ENCODE data around the gene AKAP6.

- no peak for TF ChIP-seq SRF (IDR thresholded peaks at IDR 0.05; ENCODE audit: low read depth)
- TF ChIP-seq POLR2AphosphoS5 (IDR thresholded peaks at IDR 0.05; ENCODE audit: low read depth, low read length), result no peak
- TF ChIP-seq ZBTB33 (IDR thresholded peaks at IDR 0.05; ENCODE audit: extremely low read depth, insufficient replicate concordance, low read length), result no peak
- TF ChIP-seq TCF7L2 (IDR thresholded peaks at IDR 0.05; ENCODE audit: borderline replicate concordance, extremely low read depth, insufficient read depth, insufficient read length), result no peak
- TF ChIP-seq, protein P1, sequence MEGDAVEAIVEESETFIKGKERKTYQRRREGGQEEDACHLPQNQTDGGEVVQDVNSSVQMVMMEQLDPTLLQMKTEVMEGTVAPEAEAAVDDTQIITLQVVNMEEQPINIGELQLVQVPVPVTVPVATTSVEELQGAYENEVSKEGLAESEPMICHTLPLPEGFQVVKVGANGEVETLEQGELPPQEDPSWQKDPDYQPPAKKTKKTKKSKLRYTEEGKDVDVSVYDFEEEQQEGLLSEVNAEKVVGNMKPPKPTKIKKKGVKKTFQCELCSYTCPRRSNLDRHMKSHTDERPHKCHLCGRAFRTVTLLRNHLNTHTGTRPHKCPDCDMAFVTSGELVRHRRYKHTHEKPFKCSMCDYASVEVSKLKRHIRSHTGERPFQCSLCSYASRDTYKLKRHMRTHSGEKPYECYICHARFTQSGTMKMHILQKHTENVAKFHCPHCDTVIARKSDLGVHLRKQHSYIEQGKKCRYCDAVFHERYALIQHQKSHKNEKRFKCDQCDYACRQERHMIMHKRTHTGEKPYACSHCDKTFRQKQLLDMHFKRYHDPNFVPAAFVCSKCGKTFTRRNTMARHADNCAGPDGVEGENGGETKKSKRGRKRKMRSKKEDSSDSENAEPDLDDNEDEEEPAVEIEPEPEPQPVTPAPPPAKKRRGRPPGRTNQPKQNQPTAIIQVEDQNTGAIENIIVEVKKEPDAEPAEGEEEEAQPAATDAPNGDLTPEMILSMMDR (IDR thresholded peaks at IDR 0.05 in 2 of 3, conservative IDR thresholded peaks at IDR 0.05 in 1 of 3; ENCODE audit: borderline replicate concordance in 1 of 3, insufficient read depth in 1 of 3, low read depth in 2 of 3, low read length in 2 of 3), result no peak
- no peak for TF ChIP-seq EGR1 (IDR thresholded peaks at IDR 0.05; ENCODE audit: low read depth)
- no peak for TF ChIP-seq YY1 (IDR thresholded peaks at IDR 0.05; ENCODE audit: extremely low read depth, insufficient replicate concordance, low read depth, low read length)
Observed at GRCh38 chr14:32413967-32414640, 85.0 kb downstream of the AKAP6 start.
